A549 (cell line): ENCODE results near the gene KDM4B. TPM values are rescaled to one million over a fixed set of nuclear protein-coding genes. Genes with fewer than 3 reads are reported as not detected.

Experiments
- ATAC-seq, 2 experiments: fragments of 200-7000 bp in 1 of 2; fragments of >200 bp in 1 of 2; cut with Nextera tagmentation in 1 of 2; cut with Tn5 transposase in 1 of 2; 3 replicates each; pipeline versions ENCODE4 v1.8.0 to v1.9.1; 2018 to 2020; ENCODE audit warnings: mild to moderate bottlenecking in 1 of 2, moderate library complexity in 1 of 2
- CTCF ChIA-PET: fragments of 300-600 bp; sonication (Branson Sonifier 250); formaldehyde crosslinking; extraction: SDS; loops from one replicate; lab custom pipeline; 2021; ENCODE audit warnings: antibody characterized with exemption, inconsistent platforms; lab: Yijun Ruan, JAX
- POLR2A ChIA-PET: fragments of 350-600 bp; formaldehyde crosslinking; extraction: SDS; loops from one replicate; lab custom pipeline; 2021; ENCODE audit warnings: antibody characterized with exemption, inconsistent platforms; lab: Yijun Ruan, JAX
- DNase-seq, 2 experiments: peaks; one replicate each; pipeline versions ENCODE4 v3.0.0 to v3.0.0-alpha.2; 2011 to 2016; ENCODE audit warnings: low read depth in 1 of 2, low spot score in 1 of 2
- FAIRE-seq: peaks from 2 replicates; lab custom pipeline; 2011; peaks lifted over from hg19 to GRCh38; lab: Jason Lieb, UNC
- H3K27ac ChIP-seq, 2 experiments: fragments of >200 bp; sonication (Bioruptor Twin); formaldehyde crosslinking; 3 replicates each; pipeline ENCODE4 v1.5.1; 2016 to 2017
- H3K4me1 ChIP-seq: fragments of >200 bp; sonication (Bioruptor Twin); formaldehyde crosslinking; 3 replicates; pipeline ENCODE4 v1.6.1; 2016
- H3K4me2 ChIP-seq: fragments of >200 bp; sonication (Bioruptor Twin); formaldehyde crosslinking; 3 replicates; pipeline ENCODE4 v1.6.1; 2016
- H3K4me3 ChIP-seq: fragments of >200 bp; sonication (Bioruptor Twin); formaldehyde crosslinking; 3 replicates; pipeline ENCODE4 v1.5.1; 2016
- H3K9me3 ChIP-seq: fragments of >200 bp; sonication (Bioruptor Twin); formaldehyde crosslinking; 3 replicates; pipeline ENCODE4 v1.6.1; 2016
- BCL3 ChIP-seq: fragments of >200 bp; sonication (Bioruptor Twin); formaldehyde crosslinking; IDR thresholded peaks from 3 replicates; pipeline ENCODE4 v1.6.1; 2016
- BHLHE40 ChIP-seq: IDR thresholded peaks from 2 replicates; pipeline ENCODE4 v1.6.1; 2012; ENCODE audit warnings: low read depth, low read length, inconsistent platforms
- CEBPB ChIP-seq, 2 experiments: fragments of >200 bp in 1 of 2; sonication (Bioruptor Twin) in 1 of 2; formaldehyde crosslinking in 1 of 2; IDR thresholded peaks; 2 replicates each; pipeline ENCODE4 v1.6.1; 2012 to 2016
- CHD2 ChIP-seq: fragments of 150-350 bp; IDR thresholded peaks from 2 replicates; pipeline ENCODE4 v1.6.1; 2014; ENCODE audit warnings: low read length; ENCODE audit not compliant: partially characterized antibody
- CHD4 ChIP-seq: fragments of 200-600 bp; sonication (generic); IDR thresholded peaks from 2 replicates; pipeline ENCODE4 v1.6.1; 2016; ENCODE audit warnings: antibody characterized with exemption, mild to moderate bottlenecking, borderline replicate concordance
- CTCF ChIP-seq: fragments of >200 bp; sonication (Bioruptor Twin); formaldehyde crosslinking; IDR thresholded peaks from 3 replicates; pipeline ENCODE4 v1.5.1; 2016
- E2F6 ChIP-seq: IDR thresholded peaks from 2 replicates; pipeline ENCODE4 v1.6.1; 2012; ENCODE audit warnings: low read depth, borderline replicate concordance
- EHF ChIP-seq: fragments of 250-450 bp; sonication (Bioruptor Pico); IDR thresholded peaks from 2 replicates; pipeline ENCODE4 v1.5.0; 2020; ENCODE audit warnings: mild to moderate bottlenecking
- ELK1 ChIP-seq: fragments of 150-350 bp; IDR thresholded peaks from 2 replicates; pipeline ENCODE4 v1.6.1; 2014; ENCODE audit warnings: low read depth, mild to moderate bottlenecking, low read length
- GATA3 ChIP-seq: IDR thresholded peaks from 2 replicates; pipeline ENCODE4 v1.6.1; 2012; ENCODE audit warnings: borderline replicate concordance
- HES2 ChIP-seq: fragments of >200 bp; sonication (Bioruptor Twin); formaldehyde crosslinking; IDR thresholded peaks from 2 replicates; pipeline ENCODE4 v1.6.1; 2016
- HEYL ChIP-seq: fragments of 250-450 bp; sonication (Bioruptor Pico); IDR thresholded peaks from 2 replicates; pipeline ENCODE4 v1.8.0; 2021; ENCODE audit warnings: mild to moderate bottlenecking, moderate library complexity
- HOXB13 ChIP-seq: fragments of 250-450 bp; sonication (Bioruptor Pico); IDR thresholded peaks from 2 replicates; pipeline ENCODE4 v1.5.0; 2020; ENCODE audit warnings: low read depth, mild to moderate bottlenecking, moderate library complexity
- MAFK ChIP-seq: fragments of 450-650 bp; IDR thresholded peaks from 2 replicates; pipeline ENCODE4 v1.6.1; 2014; ENCODE audit not compliant: partially characterized antibody
- MAZ ChIP-seq: fragments of 150-350 bp; IDR thresholded peaks from 2 replicates; pipeline ENCODE4 v1.6.1; 2014; ENCODE audit warnings: antibody characterized with exemption, low read depth, low read length, borderline replicate concordance
- PBX3 ChIP-seq: IDR thresholded peaks from 2 replicates; pipeline ENCODE4 v1.6.1; 2012
- POLR2A ChIP-seq: IDR thresholded peaks from 2 replicates; pipeline ENCODE4 v1.6.1; 2012; ENCODE audit warnings: mild to moderate bottlenecking, low read length
- POLR2AphosphoS2 ChIP-seq: conservative IDR thresholded peaks from 2 replicates; pipeline ENCODE4 v1.6.1; 2012; ENCODE audit warnings: low read length, improper control_type of control experiment, inconsistent platforms
- REST ChIP-seq: fragments of 200-600 bp; sonication (generic); IDR thresholded peaks from 2 replicates; pipeline ENCODE4 v1.6.1; 2016; ENCODE audit warnings: antibody characterized with exemption, mild to moderate bottlenecking, moderate library complexity
- SMC3 ChIP-seq: fragments of >200 bp; sonication (Bioruptor Twin); formaldehyde crosslinking; IDR thresholded peaks from 3 replicates; pipeline ENCODE4 v1.6.1; 2018; ENCODE audit warnings: inconsistent platforms
- SREBF2 ChIP-seq: fragments of 450-650 bp; IDR thresholded peaks from 2 replicates; pipeline ENCODE4 v1.6.1; 2014; ENCODE audit warnings: mild to moderate bottlenecking, moderate library complexity
- ZC3H11A ChIP-seq: fragments of 450-650 bp; IDR thresholded peaks from 2 replicates; pipeline ENCODE4 v1.6.1; 2014; ENCODE audit warnings: antibody characterized with exemption, mild to moderate bottlenecking
- ZFP36 ChIP-seq: fragments of 450-650 bp; IDR thresholded peaks from 2 replicates; pipeline ENCODE4 v1.6.1; 2014; ENCODE audit warnings: borderline replicate concordance; ENCODE audit not compliant: partially characterized antibody
- ZNF302 ChIP-seq: fragments of 250-450 bp; sonication (Bioruptor Pico); IDR thresholded peaks from 2 replicates; pipeline ENCODE4 v1.9.0; 2021; ENCODE audit warnings: inconsistent platforms, mild to moderate bottlenecking, moderate library complexity
- ZSCAN20 ChIP-seq: fragments of 250-450 bp; sonication (Bioruptor Pico); IDR thresholded peaks from 2 replicates; pipeline ENCODE4 v1.8.0; 2022; ENCODE audit warnings: mild to moderate bottlenecking, moderate library complexity
- WGBS: methylation state at CpG from one replicate; pipeline ENCODE4 v1.1.6; 2017; ENCODE audit errors: missing lambda C conversion rate; 5-methylcytosine and 5-hydroxymethylcytosine counted together
- polyA plus RNA-seq, 4 experiments: library from polyadenylated mRNA; depleted of rRNA in 3 of 4; stranded (reverse); fragments of >200 nt; fragmentation: RNase III in 1 of 4; extraction: RNeasy Plus Mini Kit Qiagen cat#74134 plus additional on column Dnase treatment in 1 of 4; gene quantifications; 2 replicates in 3 of 4; 3 replicates in 1 of 4; pipeline ENCODE4 v1.2.3, GENCODE V29; 2011 to 2017

The KDM4B gene
- polyA plus RNA-seq, 2 of the 4 experiments (the other 2 are of a cell fraction), result 3.0 to 4.6 TPM

GRCh38 chr19:5050905-5051304 is 82.0 kb downstream of the KDM4B start:
- ChIA-PET CTCF (interaction anchor here (1.0 kb wide), 2 partner anchors 19 to 327 kb away, joined by 3 read pairs; no protein-coding TSS in a partner anchor), POLR2A (no interaction called here)
- H3K9me3 ChIP-seq, result no peaks in the 10 kb centered on the region
- no peak overlapping the region for H3K4me2 ChIP-seq
- ATAC-seq, result no peak
- FAIRE-seq, result no peak
- no peak for DNase-seq
- WGBS, result 93% methylated on average over 9 of the region's 16 CpGs
- TF ChIP-seq ZFP36 (no peak), BHLHE40 (no peak), ELK1 (no peak), POLR2A (no peak), MAZ (no peak), PBX3 (no peak), SMC3 (no peak), ZNF302 (CRISPR knock-in tag) (no peak), HES2 (no peak), ZC3H11A (no peak), CEBPB (IDR thresholded peaks at IDR 0.05) (no peak), CHD2 (no peak), MAFK (no peak), BCL3 (no peak), REST (no peak)
- no peak overlapping the region for H3K4me3 ChIP-seq
- H3K27ac ChIP-seq, result peak overlapping the region in 1 of 2 experiments; percentile 45; a peak in 2 of 6 replicates
- H3K4me1 ChIP-seq, result peaks cover 44% of the 10 kb centered on the region

GRCh38 chr19:5051619-5052018 is 82.7 kb downstream of the KDM4B start:
- Histone ChIP-seq H3K4me1 (peaks cover 37% of the 10 kb centered on the region), H3K4me3 (no peak overlapping the region), H3K9me3 (no peaks in the 10 kb centered on the region), H3K27ac (peak overlapping the region in 1 of 2 experiments; percentile 45; a peak in 2 of 6 replicates), H3K4me2 (no peak overlapping the region)
- FAIRE-seq (no peak), ATAC-seq (no peak), DNase-seq (no peak)
- no CpG with 5 or more reads among the region's 16 CpGs for WGBS
- ChIA-PET POLR2A (no interaction called here), CTCF (interaction anchor here (1.0 to 1.4 kb wide), 3 partner anchors 20 to 172 kb away, joined by 3 to 4 read pairs (median 3); no protein-coding TSS in a partner anchor)
- TF ChIP-seq HEYL (CRISPR knock-in tag), result no peak
- no peak for TF ChIP-seq ZSCAN20
- TF ChIP-seq E2F6, result no peak
- no peak for TF ChIP-seq SREBF2
- no peak for TF ChIP-seq EHF
- TF ChIP-seq ZFP36, result no peak
- TF ChIP-seq CHD4, result no peak
- TF ChIP-seq GATA3, result no peak
- TF ChIP-seq POLR2AphosphoS2, result no peak
- TF ChIP-seq CTCF, result no peak
- TF ChIP-seq HOXB13 (CRISPR knock-in tag), result no peak
- no peak for TF ChIP-seq CEBPB (IDR thresholded peaks at IDR 0.05)
